Stimulated activated CD8-positive, alpha-beta memory T cell treated with anti-CD3 and anti-CD28 coated beads, Interleukin-7, amount 100 ng/mL, for 1 hour (primary cell): ENCODE results near the gene ALDH1A1.

Experiments
- DNase-seq, 2 donors: peaks; one replicate each; pipeline ENCODE4 v3.0.0-alpha.2; 2020; ENCODE audit warnings: low read depth in 2 of 2

The ALDH1A1 gene

DNA sequence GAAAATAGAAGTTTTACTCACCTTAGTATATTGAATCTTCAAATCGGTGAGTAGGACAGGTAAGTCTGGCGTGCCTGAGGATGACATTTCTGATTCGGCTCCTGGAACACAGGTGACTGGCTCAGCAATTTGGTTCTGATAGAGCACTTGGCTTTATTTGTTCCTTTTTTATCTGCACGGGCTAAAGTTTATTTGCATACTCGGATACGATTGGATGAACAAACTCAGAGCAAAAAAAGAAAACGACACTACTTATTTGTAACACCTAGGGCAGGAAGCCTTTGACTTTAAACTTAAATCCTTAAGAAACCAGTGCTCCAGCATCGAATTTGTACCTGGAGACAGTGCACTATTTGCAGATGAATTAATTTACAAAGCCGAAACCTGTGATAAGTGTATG lies at the start of gene ALDH1A1:
ALDH1A1 (minus strand) TSS at position 140 of the 400 bp plus-strand sequence; CDS start at position 87, 53 bp downstream.
- DNase-seq: no peak

DNA sequence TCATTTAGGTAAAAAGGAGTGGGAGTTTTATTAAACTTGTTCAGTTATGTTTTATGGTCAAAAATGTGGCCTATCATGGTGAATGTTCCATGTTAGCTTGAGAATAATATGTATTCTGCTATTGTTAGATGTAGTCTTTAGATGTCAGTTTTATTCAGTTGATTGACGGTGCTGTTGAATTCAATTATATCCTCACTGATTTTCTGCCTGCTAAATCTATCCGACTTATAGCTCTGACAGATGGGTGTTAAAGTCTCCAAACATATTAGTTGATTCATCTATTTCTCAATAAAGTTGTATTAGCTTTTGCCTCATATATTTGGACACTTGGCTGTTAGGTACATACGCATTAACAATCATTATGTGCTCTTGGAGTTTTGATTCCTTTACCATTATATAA lies 49.0 kb upstream of the ALDH1A1 start:
- DNase-seq: no peak

DNA sequence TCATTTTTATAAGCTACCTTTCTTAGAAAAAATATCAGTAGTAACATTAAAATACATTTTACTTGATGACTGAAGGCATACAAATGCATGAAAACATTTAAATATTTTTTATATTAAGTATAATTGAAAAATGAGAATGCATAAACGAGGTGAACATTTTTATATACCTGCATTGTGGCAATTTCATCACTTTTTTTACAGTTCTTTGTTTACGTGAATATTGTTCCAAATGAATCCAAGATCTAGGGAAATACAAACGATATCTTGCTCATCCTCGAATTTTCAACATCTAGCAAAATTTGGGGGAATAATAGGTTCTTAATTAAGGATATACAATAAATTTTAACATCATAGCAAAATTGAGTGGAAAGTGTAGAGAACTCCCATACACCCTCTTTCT lies 45.5 kb upstream of the ALDH1A1 start:
- no peak for DNase-seq

- DNase-seq: no peak
Measured at GRCh38 chr9:72997387-72997995, 44.6 kb upstream of the ALDH1A1 start.

DNA sequence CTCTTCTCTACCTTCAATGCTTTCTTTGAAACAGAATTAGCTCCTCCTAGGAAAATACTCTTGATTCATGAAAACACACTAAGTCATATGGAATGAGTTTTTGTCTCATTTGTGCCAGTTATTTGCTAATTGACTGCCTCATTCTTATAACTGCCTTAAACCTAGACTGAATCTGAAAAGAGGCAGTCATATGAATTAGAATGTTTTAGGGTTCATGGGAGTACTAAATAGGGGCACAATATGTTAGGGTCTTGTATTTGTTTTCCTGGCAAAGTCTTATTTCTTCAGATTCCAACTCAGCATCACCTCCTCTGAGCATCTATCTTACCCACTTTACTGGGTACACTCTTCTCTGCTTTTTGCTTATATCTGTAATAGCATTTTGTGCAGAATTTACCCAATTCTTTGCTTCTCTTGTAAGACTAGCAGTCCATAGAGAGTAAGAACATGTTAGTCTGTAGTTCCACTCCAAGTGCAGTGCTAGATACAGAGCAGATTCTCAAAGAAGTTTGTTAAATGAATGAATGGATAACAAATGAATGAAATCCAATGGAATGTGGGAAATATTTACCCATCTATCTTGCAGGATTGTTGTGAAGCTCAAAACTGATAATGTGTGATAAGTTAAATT lies 43.9 kb upstream of the ALDH1A1 start:
- DNase-seq: no peak

- DNase-seq: no peak
Measured at GRCh38 chr9:72996114-72996513, 43.3 kb upstream of the ALDH1A1 start.

DNA sequence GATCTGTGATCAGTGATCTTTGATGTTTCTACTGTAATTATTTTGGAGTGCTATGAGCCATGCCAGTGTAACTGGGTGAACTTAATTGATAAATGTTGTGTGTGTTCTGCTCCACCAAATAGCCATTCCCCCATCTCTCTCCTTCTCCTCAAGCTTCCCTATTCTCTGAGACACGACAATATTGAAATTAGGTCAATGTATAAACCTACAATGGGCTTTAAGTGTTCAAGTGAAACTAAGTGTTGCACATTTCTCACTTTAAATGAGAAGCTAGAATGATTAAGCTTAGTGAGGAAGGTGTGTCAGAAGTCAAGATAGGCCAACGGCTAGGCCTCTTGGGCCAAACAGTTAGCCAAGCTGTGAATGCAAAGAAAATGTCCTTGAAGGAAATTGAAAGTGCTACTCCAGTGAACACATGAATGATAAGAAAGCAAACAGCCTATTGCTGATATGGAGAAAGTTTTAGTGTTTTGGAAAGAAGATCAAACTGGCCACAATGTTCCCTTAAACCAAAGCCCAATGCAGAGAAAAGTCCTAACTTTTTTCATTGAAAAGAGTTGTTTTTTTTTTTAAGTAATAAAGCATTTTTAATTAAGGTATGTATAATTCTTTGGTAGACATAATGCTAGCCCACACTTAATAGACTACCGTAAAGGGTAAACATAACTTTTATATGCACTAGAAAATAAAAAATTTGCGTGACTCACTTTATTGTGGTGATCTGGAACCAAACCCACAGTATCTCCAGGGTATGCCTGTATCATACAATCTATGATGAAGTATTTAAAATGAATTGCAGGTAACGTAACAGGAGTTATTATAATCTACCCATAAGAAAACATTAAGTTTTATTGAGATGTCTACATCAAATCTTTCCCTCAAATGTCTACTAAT lies 42.5 kb upstream of the ALDH1A1 start:
- no peak for DNase-seq

- DNase-seq: no peak
Measured at GRCh38 chr9:72991772-72992171, 38.9 kb upstream of the ALDH1A1 start.

GRCh38 chr9:72990397-72991182 lies 37.7 kb upstream of the ALDH1A1 start:
- DNase-seq: no peak

GRCh38 chr9:72986522-72987116 lies 33.8 kb upstream of the ALDH1A1 start:
- no peak for DNase-seq

DNA sequence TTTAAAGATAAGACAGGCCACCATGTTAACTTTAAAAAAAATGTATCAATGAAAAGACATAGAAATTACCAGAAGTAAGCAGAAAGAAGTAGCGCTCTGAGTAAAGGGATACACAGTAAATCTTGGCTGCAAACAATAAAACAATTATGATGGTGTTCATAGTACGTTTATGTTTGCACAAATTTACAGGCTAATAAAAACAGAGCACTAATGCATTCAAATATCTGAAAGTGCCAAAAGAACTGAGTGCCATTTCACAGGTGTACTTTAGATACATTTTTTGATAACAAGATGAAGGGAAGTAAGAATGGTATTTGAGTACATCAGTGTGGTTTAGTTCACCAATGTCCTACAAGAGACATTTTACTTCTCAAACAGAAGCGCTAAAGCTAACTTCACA lies 32.9 kb upstream of the ALDH1A1 start:
- no peak for DNase-seq

DNA sequence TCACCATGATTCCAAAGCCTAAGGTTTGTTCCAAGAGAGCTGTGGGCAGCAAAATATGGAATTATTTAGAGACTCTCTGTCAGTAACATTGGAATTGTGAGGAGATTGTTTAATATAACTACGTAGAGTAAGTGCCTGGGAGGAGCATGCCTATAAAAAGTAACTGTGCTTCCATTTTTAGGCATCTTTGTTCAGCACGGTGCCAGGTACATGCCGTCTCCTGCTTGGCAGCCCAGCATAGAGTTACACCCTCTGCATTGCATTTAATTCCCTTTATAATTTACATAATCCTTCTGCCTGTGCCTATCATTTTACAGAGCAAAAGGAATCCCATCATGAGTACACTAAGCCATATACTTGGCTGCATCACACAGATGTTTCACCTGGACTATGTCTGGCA lies 32.1 kb upstream of the ALDH1A1 start:
- DNase-seq: no peak

GRCh38 chr9:72984226-72984947 lies 31.5 kb upstream of the ALDH1A1 start:
- DNase-seq: no peak

- no peak for DNase-seq
Measured at GRCh38 chr9:72983512-72984225, 30.8 kb upstream of the ALDH1A1 start.

DNA sequence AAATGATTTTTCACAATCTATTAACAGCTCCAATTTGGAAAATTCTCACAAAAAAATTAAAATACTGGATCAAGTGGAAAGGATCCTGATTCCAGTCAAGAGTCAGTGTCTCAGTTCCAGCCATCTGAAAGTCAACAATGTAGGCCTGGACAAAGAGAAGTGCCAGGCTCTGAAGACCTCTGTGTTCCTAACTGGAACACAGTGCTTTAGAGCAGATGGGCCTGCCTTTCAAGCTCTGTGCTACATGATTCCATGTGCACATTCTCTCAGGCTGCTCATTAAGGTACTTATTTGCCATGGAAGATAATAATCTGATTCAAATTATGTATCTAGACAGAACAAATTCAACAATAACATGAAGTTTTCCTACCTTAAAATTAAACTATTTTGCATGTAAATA lies 30.2 kb upstream of the ALDH1A1 start:
- no peak for DNase-seq

DNA sequence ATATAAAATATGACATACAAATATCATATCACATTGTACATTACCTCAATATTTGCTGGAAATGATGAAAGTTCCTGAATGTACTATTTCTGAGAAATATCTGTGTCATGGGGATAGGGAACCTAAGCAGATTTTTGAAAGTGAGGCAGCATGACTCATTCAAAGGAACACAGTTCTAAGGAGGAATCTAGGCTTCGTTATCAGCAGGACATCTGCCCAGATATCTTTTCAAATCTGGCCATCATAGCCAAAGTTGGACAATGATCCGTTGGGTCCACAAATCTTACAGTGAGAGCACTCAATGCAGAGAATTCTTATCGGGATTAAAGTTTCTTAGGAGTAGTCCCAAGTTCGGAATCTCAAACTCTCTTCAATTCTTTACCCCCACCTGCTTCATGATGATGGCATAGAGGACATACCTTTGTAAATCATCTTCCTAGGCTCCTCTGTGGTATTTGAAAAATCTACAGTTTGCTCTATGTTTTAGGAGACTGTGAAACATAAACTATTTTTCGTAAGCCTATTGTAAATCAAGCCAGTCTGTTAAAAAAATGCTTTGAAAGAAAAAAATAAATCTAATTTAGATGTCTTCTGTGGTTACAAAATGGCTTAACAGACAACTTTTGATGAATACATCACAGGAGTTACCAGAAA lies 29.4 kb upstream of the ALDH1A1 start:
- DNase-seq: no peak

DNA sequence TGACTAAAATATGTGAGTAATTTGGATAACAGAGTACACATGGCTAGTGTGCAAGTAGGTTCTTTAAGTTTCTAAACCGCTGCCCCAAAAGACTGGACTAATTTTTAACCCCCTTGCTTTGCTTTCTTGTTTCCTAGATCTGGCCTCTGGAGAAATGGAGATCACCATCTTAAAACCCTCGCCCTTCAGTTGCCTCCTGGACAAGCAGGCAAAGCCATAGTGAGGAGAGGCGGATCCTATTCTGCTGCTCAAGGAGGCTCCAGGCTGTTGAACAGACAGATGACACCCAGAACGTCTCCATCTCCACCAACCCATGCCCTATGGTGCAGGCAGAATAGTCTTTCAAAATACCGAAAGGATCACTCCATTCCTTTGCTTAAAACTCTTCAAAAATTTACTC lies 28.6 kb upstream of the ALDH1A1 start:
- DNase-seq: no peak

- no peak for DNase-seq
Measured at GRCh38 chr9:72980600-72981265, 27.9 kb upstream of the ALDH1A1 start.

DNA sequence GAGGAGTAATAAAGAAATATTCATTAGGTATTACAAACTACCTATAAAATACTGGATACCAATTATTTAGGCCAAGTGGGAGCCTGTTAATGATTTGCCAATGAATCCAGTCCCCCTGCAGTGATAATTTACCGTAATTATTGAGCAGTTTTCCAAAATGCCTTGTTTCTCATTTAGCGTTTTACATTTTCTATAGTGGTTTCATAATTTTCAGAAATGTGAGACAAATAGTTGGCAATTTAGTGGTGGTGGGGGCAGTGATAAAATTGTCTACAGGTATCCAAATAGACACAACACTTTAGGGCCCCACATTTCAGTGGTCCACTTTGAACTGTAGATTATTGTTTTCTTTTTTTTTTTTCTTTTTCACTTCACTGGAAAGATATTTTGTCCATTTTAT lies 27.3 kb upstream of the ALDH1A1 start:
- no peak for DNase-seq
